Neutrophil (primary cell): ENCODE results near the gene AMMECR1.
"Not testable (repeated sequence)": the region's sequence is repeated elsewhere in the genome, so short reads cannot be mapped to it uniquely, and the experiment has no call there.

Source experiments
- H3K27ac ChIP-seq: fragments of 200-600 bp; sonication (generic); 2 replicates; pipeline ENCODE4 v1.5.1; 2016; ENCODE audit warnings: mild to moderate bottlenecking, moderate library complexity
- H3K27me3 ChIP-seq: fragments of 200-600 bp; sonication (generic); 2 replicates; pipeline ENCODE4 v1.6.0; 2016; ENCODE audit warnings: mild to moderate bottlenecking
- H3K36me3 ChIP-seq: fragments of 200-600 bp; sonication (generic); 2 replicates; pipeline ENCODE4 v1.5.1; 2017
- H3K4me1 ChIP-seq, 2 experiments: fragments of 200-600 bp in 1 of 2; sonication (generic) in 1 of 2; 1 replicate in 1 of 2; 2 replicates in 1 of 2; pipeline versions ENCODE4 v1.5.1 to v1.6.1; 2013 to 2016; ENCODE audit warnings: low read depth in 1 of 2, low read length in 1 of 2, mild to moderate bottlenecking in 1 of 2, moderate library complexity in 1 of 2; ENCODE audit not compliant: control insufficient read depth in 1 of 2, insufficient read depth in 1 of 2
- H3K4me3 ChIP-seq, 2 experiments: fragments of 200-600 bp in 1 of 2; sonication (generic) in 1 of 2; 1 replicate in 1 of 2; 2 replicates in 1 of 2; pipeline ENCODE4 v1.5.1; 2013 to 2016; ENCODE audit warnings: low read depth in 1 of 2, low read length in 1 of 2, mild to moderate bottlenecking in 1 of 2, moderate library complexity in 1 of 2
- H3K9me3 ChIP-seq: fragments of 200-600 bp; sonication (generic); 2 replicates; pipeline ENCODE4 v1.5.1; 2016
- CTCF ChIP-seq: fragments of 200-600 bp; sonication (generic); IDR thresholded peaks from 2 replicates; pipeline ENCODE4 v1.5.1; 2016; ENCODE audit warnings: antibody characterized with exemption

AMMECR1 gene

GRCh38 chrX:110159865-110160264 is 158.0 kb downstream of the AMMECR1 start:
- peaks cover 3 to 11% of the 10 kb centered on the region in 2 experiments for H3K4me1 ChIP-seq
- no peak for TF ChIP-seq CTCF
- no peaks in the 10 kb centered on the region for H3K9me3 ChIP-seq
- H3K27me3 ChIP-seq: no peaks in the 10 kb centered on the region
- H3K36me3 ChIP-seq: peaks cover 3% of the 10 kb centered on the region
- H3K27ac ChIP-seq: peak overlapping the region; percentile 45
- H3K4me3 ChIP-seq: no peak overlapping the region

GRCh38 chrX:110159235-110159634 is 158.7 kb downstream of the AMMECR1 start:
- Histone ChIP-seq H3K36me3 (peaks cover 3% of the 10 kb centered on the region), H3K27me3 (no peaks in the 10 kb centered on the region), H3K4me1 (peaks cover 3 to 6% of the 10 kb centered on the region in 2 experiments), H3K4me3 (no peak overlapping the region), H3K9me3 (no peaks in the 10 kb centered on the region), H3K27ac (peak overlapping the region; percentile 45)
- no peak for TF ChIP-seq CTCF

- Histone ChIP-seq H3K4me1 (peaks cover 3 to 5% of the 10 kb centered on the region in 2 experiments), H3K27me3 (no peaks in the 10 kb centered on the region), H3K9me3 (no peaks in the 10 kb centered on the region), H3K27ac (no peak overlapping the region), H3K36me3 (peaks cover 8% of the 10 kb centered on the region), H3K4me3 (no peak overlapping the region)
- no peak for TF ChIP-seq CTCF
Observed at GRCh38 chrX:110157444-110157843, 160.4 kb downstream of the AMMECR1 start.

GRCh38 chrX:110156167-110156754 is 161.6 kb downstream of the AMMECR1 start:
- TF ChIP-seq CTCF: no peak
- H3K4me3 ChIP-seq: no peak overlapping the region
- no peaks in the 10 kb centered on the region for H3K27me3 ChIP-seq
- no peak overlapping the region for H3K27ac ChIP-seq
- H3K9me3 ChIP-seq: no peaks in the 10 kb centered on the region
- peaks cover 5% of the 10 kb centered on the region for H3K36me3 ChIP-seq
- peaks cover 3 to 5% of the 10 kb centered on the region in 2 experiments for H3K4me1 ChIP-seq

- Histone ChIP-seq H3K27ac (no peak overlapping the region), H3K36me3 (peaks cover 5% of the 10 kb centered on the region), H3K4me3 (no peak overlapping the region), H3K9me3 (no peaks in the 10 kb centered on the region), H3K4me1 (peaks cover 3 to 5% of the 10 kb centered on the region in 2 experiments), H3K27me3 (no peaks in the 10 kb centered on the region)
- no peak for TF ChIP-seq CTCF
Observed at GRCh38 chrX:110155759-110156158, 162.1 kb downstream of the AMMECR1 start.

GRCh38 chrX:110154328-110154727 is 163.6 kb downstream of the AMMECR1 start:
- not testable (repeated sequence) for H3K27me3 ChIP-seq, H3K27ac ChIP-seq, H3K9me3 ChIP-seq, H3K4me1 ChIP-seq, H3K36me3 ChIP-seq, H3K4me3 ChIP-seq
